AG04450 (cell line): ENCODE results near the gene HSPA8. TPM values are rescaled to one million over a fixed set of nuclear protein-coding genes. Genes with fewer than 3 reads are reported as not detected.

Experiments used
- CTCF ChIA-PET: fragments of 300-600, 350-600 bp; formaldehyde crosslinking; extraction: SDS; loops from one replicate; lab custom pipeline; 2022; ENCODE audit warnings: antibody characterized with exemption, inconsistent platforms; lab: Charles Lee
- POLR2A ChIA-PET: fragments of 350-600 bp; formaldehyde crosslinking; extraction: SDS; loops from one replicate; lab custom pipeline; 2021; ENCODE audit warnings: antibody characterized with exemption, inconsistent platforms; lab: Yijun Ruan, JAX
- DNase-seq: peaks from one replicate; pipeline ENCODE4 v3.0.0-alpha.2; 2011; ENCODE audit warnings: low read depth, low spot score
- H3K27ac ChIP-seq: one replicate; pipeline ENCODE4 v1.5.1; 2012; ENCODE audit warnings: low read depth, low read length, control low read depth
- H3K27me3 ChIP-seq: one replicate; pipeline ENCODE4 v1.6.0; 2012; ENCODE audit warnings: low read length; ENCODE audit not compliant: control insufficient read depth, insufficient read depth
- H3K4me3 ChIP-seq: 2 replicates; pipeline ENCODE4 v1.5.1; 2011; ENCODE audit warnings: mild to moderate bottlenecking, low read depth, low read length, control low read depth
- H3K9me3 ChIP-seq: 2 replicates; pipeline ENCODE4 v1.5.1; 2012; ENCODE audit warnings: low read length; ENCODE audit not compliant: control insufficient read depth, insufficient read depth
- CTCF ChIP-seq: IDR thresholded peaks from 2 replicates; pipeline ENCODE4 v1.5.1; 2011; ENCODE audit warnings: low read depth, low read length, control low read depth, inconsistent platforms
- polyA plus RNA-seq: library from polyadenylated mRNA; depleted of rRNA; stranded (reverse); fragments of >200 nt; gene quantifications from 2 replicates; pipeline ENCODE4 v1.2.3, GENCODE V29; 2011

Gene HSPA8
- polyA plus RNA-seq, 1 experiment = 3,006 TPM

DNA sequence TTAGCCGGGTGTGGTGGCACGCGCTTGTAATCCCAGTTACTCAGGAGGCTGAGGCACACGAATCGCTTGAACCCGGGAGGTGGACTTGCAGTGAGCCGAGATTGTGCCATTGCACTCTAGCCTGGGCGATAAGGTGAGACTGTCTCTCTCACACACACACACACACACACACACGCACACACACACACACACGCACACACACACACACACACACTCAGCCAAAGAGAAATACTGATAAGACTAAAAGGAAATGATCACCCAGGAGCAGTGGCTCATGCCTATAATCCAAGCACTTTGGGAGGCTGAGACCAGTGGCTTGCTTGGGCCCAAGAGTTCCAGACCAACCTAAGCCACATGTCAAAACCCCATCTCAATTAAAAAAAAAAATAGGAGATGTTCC lies 20.8 kb downstream of the HSPA8 start:
- ChIA-PET CTCF (no interaction called here), POLR2A (interaction anchor here (0.6 kb wide), 1 partner anchor 19 kb away, joined by 3 read pairs; no protein-coding TSS in a partner anchor)
- Histone ChIP-seq H3K9me3 (no peaks in the 10 kb centered on the region), H3K4me3 (no peak overlapping the region), H3K27me3 (peaks cover 2% of the 10 kb centered on the region), H3K27ac (no peak overlapping the region)
- TF ChIP-seq CTCF = no peak
- no peak for DNase-seq

DNA sequence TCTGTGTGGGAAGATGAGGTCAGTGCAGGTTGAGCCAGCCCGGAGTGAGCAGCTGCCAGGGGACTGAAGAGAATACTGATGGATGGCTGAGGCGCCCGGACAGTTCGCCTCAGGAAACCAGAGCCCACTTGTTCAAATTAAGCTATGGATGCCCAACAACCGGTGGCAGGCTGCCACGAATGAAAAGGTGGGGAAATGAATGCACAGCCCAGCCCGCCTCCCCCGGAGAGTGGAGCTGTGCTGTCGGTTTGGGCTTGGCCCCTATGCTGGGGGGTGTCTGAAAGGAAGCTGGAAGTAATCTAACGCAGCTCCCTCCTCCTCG lies 21.9 kb downstream of the HSPA8 start:
- Histone ChIP-seq H3K27me3 (peaks cover 2% of the 10 kb centered on the region), H3K27ac (no peak overlapping the region), H3K4me3 (no peak overlapping the region), H3K9me3 (no peaks in the 10 kb centered on the region)
- ChIA-PET CTCF (interaction anchor here (1.2 to 1.3 kb wide), 2 partner anchors 17 to 221 kb away, joined by 4 read pairs; no protein-coding TSS in a partner anchor), POLR2A (no interaction called here)
- no peak for TF ChIP-seq CTCF
- no peak for DNase-seq

GRCh38 chr11:123035831-123036230 lies 26.1 kb downstream of the HSPA8 start:
- no peak overlapping the region for H3K27ac ChIP-seq
- no peaks in the 10 kb centered on the region for H3K9me3 ChIP-seq
- no peak overlapping the region for H3K4me3 ChIP-seq
- TF ChIP-seq CTCF = no peak
- H3K27me3 ChIP-seq = peaks cover 5% of the 10 kb centered on the region
- ChIA-PET CTCF (interaction anchor here (6.3 kb wide), 1 partner anchor 14 kb away, joined by 43 read pairs; no protein-coding TSS in a partner anchor), POLR2A (interaction anchor here (0.7 kb wide), 2 partner anchors 26 to 242 kb away, joined by 4 to 7 read pairs; partner anchors contain the start of gene HSPA8)
- DNase-seq = no peak

GRCh38 chr11:123034597-123034996 lies 27.3 kb downstream of the HSPA8 start:
- Histone ChIP-seq H3K27me3 (peaks cover 5% of the 10 kb centered on the region), H3K4me3 (no peak overlapping the region), H3K27ac (no peak overlapping the region), H3K9me3 (no peaks in the 10 kb centered on the region)
- TF ChIP-seq CTCF = no peak
- CTCF ChIA-PET = interaction anchor here (0.6 to 6.3 kb wide), 4 partner anchors 12 to 227 kb away, joined by 3 to 43 read pairs (median 11); no protein-coding TSS in a partner anchor
- DNase-seq = no peak
- POLR2A ChIA-PET = no interaction called here

- peak; percentile 39; the same call in 1 of the 2 replicates for TF ChIP-seq CTCF
- Histone ChIP-seq H3K27ac (no peak overlapping the region), H3K4me3 (no peak overlapping the region), H3K9me3 (no peaks in the 10 kb centered on the region), H3K27me3 (peaks cover 5% of the 10 kb centered on the region)
- CTCF ChIA-PET = interaction anchor here (1.4 to 6.3 kb wide), 5 partner anchors 12 to 445 kb away, joined by 4 to 43 read pairs (median 8); no protein-coding TSS in a partner anchor
- POLR2A ChIA-PET = no interaction called here
- DNase-seq = no peak
Observed at GRCh38 chr11:123033895-123034294, 28.0 kb downstream of the HSPA8 start.
